ENCODE data around the gene TMEM117.

The TMEM117 gene

DNA sequence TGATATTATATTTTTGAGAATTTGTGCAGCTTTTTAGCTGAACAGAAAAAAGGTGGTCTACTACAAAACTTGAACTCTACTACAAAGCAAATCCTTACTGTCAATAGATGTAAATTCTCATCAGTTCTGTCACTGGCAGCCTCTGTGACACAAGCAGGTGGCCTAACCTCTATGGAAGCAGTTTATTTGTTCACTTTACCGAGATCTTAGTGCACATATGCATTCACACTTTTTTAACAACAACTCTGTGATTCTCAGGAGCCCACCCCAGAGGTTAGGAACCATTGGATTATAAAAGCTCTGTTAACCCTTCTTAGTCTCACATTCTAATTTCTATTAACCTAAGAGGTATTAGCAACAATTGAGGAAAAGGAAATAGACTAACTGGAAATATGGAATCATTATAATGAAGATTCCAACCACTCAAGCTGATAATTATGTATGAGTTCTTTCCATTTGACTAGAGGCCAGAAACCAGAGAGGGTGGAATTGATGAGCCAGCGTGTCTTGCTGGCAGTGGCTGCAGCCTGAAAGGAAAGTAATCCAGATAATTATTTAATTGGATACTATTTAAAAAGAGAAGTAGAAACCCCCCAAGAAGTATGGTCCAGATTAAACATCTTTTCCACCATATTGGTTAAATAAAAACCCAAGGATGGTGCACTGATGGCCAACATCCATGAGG is 451.1 kb downstream of the TMEM117 start:
- DNase-seq, result no peak
- no peaks in the 10 kb centered on the region for H3K4me1 ChIP-seq
- no peaks in the 10 kb centered on the region for H3K36me3 ChIP-seq
- H3K27me3 ChIP-seq, result no peaks in the 10 kb centered on the region
- no peaks in the 10 kb centered on the region for H3K9me3 ChIP-seq
- TF ChIP-seq, protein P1, sequence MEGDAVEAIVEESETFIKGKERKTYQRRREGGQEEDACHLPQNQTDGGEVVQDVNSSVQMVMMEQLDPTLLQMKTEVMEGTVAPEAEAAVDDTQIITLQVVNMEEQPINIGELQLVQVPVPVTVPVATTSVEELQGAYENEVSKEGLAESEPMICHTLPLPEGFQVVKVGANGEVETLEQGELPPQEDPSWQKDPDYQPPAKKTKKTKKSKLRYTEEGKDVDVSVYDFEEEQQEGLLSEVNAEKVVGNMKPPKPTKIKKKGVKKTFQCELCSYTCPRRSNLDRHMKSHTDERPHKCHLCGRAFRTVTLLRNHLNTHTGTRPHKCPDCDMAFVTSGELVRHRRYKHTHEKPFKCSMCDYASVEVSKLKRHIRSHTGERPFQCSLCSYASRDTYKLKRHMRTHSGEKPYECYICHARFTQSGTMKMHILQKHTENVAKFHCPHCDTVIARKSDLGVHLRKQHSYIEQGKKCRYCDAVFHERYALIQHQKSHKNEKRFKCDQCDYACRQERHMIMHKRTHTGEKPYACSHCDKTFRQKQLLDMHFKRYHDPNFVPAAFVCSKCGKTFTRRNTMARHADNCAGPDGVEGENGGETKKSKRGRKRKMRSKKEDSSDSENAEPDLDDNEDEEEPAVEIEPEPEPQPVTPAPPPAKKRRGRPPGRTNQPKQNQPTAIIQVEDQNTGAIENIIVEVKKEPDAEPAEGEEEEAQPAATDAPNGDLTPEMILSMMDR (IDR thresholded peaks at IDR 0.05; ENCODE audit: low read depth, low read length), result no peak
- no peak overlapping the region for H3K4me3 ChIP-seq (ENCODE audit: low read depth, low read length)

DNA sequence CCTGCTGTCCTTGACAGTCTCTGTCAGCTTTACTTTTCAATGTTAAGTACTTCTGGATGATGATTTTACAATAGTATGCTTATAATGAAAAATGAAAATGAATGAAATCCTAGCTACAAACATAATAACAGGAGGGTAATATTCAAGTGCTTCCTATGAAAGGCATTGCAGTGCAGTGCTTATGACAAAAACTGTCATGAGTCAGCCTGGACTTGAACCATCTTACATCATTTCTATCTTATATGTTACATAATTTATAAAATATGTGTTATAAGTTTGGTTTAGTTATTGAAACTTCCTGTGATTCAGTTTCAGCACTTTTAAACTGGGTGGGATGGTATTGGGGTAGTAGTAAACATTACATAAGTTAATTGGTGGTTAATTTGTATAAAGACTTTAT is 451.7 kb downstream of the TMEM117 start:
- TF ChIP-seq, protein P1 (IDR thresholded peaks at IDR 0.05; ENCODE audit: low read depth, low read length), result no peak
- Histone ChIP-seq H3K27me3 (no peaks in the 10 kb centered on the region), H3K4me3 (ENCODE audit: low read depth, low read length) (no peak overlapping the region), H3K36me3 (no peaks in the 10 kb centered on the region), H3K9me3 (no peaks in the 10 kb centered on the region), H3K4me1 (no peaks in the 10 kb centered on the region)
- DNase-seq, result no peak

DNA sequence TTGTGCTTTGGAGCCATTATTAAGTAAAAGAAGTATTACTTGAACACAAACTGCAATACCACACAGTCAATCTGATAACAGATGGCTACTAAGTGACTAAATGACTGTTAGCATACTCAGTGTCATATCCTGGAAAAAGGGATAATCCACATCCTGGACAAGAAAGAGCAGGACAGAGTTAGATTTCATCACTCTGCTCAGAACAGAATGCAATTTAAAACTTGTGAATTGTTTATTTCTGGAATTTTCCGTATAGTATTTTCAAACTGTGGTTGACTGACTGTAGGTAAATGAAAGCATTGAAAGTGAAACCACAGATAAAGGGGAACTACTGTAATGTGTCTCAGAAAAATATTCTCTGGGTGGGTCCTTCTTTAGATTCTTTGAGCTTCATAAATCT is 458.8 kb downstream of the TMEM117 start:
- Histone ChIP-seq H3K27me3 (no peaks in the 10 kb centered on the region), H3K9me3 (no peaks in the 10 kb centered on the region), H3K4me1 (no peaks in the 10 kb centered on the region), H3K36me3 (no peaks in the 10 kb centered on the region), H3K4me3 (ENCODE audit: low read depth, low read length) (no peak overlapping the region)
- DNase-seq, result no peak
- TF ChIP-seq, protein P1 (IDR thresholded peaks at IDR 0.05; ENCODE audit: low read depth, low read length), result no peak

DNA sequence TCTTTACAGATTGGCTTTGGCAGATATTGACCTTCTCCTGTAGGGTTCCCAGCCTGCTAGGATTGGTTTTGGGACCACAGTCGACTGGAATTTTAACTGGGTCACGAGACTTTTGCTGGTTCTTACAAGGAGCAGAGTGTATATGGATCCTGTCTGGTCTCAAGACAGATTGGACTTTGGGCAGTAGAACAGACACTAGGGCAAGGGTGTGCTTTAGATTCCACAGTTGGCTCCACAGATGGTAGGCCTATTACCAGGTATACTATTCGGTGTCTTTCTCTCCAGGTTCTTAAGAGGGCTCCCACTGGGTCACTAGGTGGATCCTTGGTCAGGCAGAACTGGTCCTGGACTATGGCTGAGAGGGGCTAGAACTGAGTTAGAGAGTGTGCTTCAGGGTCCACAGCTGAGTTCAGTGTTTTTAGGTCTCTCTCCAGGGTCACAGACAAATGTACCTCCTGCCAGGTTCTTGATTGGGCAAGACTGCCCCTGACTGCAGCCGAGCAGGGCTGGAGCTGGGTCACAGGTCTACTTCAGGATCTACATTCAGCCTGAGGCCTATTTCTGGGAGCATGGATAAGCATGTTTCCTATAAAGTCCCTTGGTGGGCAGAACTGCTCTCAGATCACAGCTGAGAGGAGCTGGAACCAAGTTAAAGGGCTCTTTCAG is 460.2 kb downstream of the TMEM117 start:
- Histone ChIP-seq H3K36me3 (no peaks in the 10 kb centered on the region), H3K27me3 (no peaks in the 10 kb centered on the region), H3K9me3 (no peaks in the 10 kb centered on the region), H3K4me3 (ENCODE audit: low read depth, low read length) (no peak overlapping the region), H3K4me1 (no peaks in the 10 kb centered on the region)
- DNase-seq, result no peak
- TF ChIP-seq, protein P1 (IDR thresholded peaks at IDR 0.05; ENCODE audit: low read depth, low read length), result no peak

DNA sequence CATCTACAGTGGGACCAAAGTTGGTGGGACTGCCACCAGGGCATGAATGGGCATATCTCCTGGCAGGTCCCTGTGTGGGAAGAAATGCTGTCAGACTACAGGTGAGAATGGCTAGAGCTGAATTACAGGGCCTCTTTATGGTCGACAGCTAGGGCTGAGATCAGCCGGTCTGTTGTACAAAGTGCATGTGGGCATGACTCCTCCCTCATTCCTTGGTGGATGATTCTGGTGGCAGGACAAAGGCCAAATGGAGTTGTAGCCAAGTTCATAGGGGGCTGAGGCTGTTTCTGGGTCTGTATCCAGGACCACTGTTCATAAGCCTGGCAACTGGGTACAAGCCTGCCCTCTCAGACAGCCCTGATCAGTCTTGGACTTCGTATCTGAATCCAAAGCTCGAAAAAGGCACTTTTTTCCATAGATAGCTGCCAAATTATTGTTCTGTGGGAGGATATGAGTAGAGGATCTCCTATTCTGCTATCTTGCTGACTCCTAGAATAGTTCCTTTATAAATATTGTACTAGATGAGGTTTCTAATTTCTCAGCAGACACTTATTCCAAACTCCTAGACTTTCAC is 460.8 kb downstream of the TMEM117 start:
- no peak overlapping the region for H3K4me3 ChIP-seq (ENCODE audit: low read depth, low read length)
- no peak for DNase-seq
- H3K36me3 ChIP-seq, result no peaks in the 10 kb centered on the region
- H3K27me3 ChIP-seq, result no peaks in the 10 kb centered on the region
- no peaks in the 10 kb centered on the region for H3K9me3 ChIP-seq
- no peaks in the 10 kb centered on the region for H3K4me1 ChIP-seq
- TF ChIP-seq, protein P1 (IDR thresholded peaks at IDR 0.05; ENCODE audit: low read depth, low read length), result no peak

DNA sequence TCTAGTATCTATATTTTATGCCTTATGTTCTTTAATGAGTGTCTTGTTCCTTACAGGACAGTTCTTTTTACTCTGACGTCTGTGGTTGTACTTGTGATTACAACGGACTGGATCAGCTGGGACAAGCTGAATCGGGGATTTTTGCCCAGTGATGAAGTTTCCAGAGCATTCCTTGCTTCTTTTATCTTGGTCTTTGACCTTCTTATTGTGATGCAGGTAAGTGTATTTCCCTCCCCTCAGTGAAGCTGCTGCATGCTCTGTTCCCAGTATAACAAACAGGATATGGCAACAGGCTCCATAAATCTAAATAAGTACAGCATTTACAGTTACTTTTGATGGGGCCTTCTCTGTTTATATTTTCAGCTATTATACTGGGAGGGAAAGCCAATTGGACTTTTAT is 463.6 kb downstream of the TMEM117 start:
- Histone ChIP-seq H3K4me3 (ENCODE audit: low read depth, low read length) (no peak overlapping the region), H3K9me3 (no peaks in the 10 kb centered on the region), H3K27me3 (no peaks in the 10 kb centered on the region), H3K4me1 (no peaks in the 10 kb centered on the region), H3K36me3 (no peaks in the 10 kb centered on the region)
- TF ChIP-seq, protein P1 (IDR thresholded peaks at IDR 0.05; ENCODE audit: low read depth, low read length), result no peak
- DNase-seq, result no peak

Data from BE2C (cell line).